ENCODE data around the gene TEX19. TPM values are rescaled to one million over a fixed set of nuclear protein-coding genes. Genes with fewer than 3 reads are reported as not detected.
A peak's percentile ranks its signal among the peaks of the same experiment; 100 is the strongest.

Gene TEX19, protein sequence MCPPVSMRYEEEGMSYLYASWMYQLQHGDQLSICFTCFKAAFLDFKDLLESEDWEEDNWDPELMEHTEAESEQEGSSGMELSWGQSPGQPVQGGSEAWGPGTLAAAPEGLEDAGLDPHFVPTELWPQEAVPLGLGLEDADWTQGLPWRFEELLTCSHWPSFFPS
- total RNA-seq (2014; rRNA removed; shearing (Covaris generic)): 0.10 and 1.1 TPM in 2 replicates

DNA sequence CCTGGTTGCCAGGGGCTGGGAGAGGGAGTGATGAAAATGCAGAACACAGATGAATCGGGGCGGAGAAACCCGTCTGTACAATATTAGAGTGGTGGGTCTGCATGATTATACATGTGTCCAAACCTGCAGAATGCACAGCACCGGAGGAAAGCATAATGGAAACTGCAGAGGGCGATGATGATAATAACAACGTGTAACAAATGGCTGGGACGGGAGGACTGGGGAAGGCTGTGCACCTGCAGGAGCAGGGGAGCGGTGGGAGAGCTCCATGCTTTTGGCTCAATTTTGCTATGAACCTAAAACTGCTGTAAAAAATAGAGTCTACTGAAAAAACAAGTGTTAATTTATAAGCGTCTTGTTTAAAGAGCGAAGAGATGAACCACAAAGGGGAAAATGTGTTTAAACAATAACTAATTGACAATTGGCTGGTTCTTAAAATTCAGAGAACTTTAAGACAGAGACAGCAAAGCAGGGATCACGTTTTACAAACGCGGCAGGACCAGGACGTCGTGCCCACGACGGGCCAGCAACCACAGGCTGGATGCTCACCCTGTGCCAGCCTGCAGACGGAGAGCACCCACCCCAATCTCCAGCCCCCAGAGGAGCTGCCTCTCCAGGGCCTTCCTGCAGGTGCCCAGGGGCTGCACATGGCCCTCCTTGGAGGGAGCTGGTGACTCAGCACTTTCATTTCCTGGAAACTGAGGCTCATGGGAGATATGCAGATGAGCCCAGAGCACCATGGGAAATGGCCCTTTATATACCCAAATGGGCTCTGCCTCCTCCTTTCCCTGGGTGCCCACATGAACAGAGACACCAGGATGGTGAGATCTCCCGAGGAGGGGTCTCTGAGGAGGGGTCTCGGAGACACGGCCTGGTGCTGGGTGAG lies at the start of gene TEX19:
TSS of gene TEX19 (plus strand) at position 783 of the 886 bp plus-strand sequence. CDS start 2,904 bp downstream, outside the sequence.
- peak; percentile 21 for DNase-seq (ENCODE audit: low spot score)

DNA sequence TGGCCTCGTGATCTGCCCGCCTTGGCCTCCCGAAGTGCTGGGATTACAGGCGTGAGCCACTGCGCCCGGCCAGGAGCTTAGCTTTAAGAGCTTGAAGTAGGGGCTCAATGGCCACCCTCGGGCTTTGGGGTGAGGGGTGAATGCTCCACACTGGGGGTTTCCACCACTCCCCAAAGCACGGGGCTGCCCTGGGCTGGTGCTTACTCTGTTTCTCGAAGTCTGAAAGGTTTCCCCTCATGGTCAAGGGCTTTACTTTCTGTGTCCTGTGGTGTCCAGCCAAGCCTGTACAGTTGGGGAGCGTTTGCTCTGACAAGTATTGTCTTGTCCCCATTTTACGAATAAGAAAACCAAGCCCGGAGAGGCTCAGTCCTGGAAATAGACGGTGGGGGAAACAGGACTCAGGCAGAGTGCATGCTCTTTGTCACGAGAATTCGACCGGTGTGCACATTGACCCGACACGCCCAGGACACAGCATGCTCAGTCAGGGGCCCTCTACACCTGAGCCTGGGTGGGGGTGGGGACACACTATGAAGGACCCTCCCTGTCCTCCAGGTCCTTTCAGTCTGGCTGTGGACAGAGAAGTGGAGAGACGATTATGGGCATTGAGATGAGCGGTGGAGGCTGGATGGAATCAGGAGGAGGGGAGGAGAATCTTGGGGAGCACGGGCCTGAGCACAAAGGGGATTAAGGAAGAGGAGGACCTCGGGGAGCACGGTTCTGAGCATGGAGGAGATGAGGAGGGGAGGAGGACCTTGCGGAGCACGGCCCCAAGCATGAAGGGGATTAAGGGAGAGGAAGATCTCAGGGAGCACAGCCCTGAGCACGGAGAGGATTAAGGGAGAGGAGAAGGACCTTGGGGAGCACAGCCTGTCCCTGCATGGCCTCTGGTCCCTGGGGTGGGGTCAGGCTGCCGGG lies 49.1 kb upstream of the TEX19 start:
- DNase-seq (ENCODE audit: low spot score): no peak

DNA sequence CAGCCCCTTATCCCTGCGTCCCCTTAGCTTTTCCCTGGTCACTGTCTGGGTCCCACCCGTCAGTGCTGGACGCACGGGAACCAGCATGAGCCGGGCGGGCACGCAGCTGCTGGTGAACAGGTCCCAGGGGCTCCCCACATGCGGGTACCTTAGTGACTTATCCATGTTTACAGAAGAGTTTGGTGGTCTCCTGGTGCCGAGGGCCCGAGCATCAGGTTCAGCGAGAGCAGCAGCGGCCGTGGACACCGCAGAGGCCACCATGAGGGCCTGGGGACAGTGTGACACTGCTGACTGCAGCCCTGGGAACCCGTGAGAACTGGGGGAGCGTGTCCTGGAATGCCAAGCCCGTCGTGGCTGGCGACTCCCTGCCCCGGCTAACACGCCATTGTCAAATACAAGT lies 48.2 kb upstream of the TEX19 start:
- DNase-seq (ENCODE audit: low spot score): no peak

- DNase-seq (ENCODE audit: low spot score): no peak
Observed at GRCh38 chr17:82311971-82312370, 47.1 kb upstream of the TEX19 start.

DNA sequence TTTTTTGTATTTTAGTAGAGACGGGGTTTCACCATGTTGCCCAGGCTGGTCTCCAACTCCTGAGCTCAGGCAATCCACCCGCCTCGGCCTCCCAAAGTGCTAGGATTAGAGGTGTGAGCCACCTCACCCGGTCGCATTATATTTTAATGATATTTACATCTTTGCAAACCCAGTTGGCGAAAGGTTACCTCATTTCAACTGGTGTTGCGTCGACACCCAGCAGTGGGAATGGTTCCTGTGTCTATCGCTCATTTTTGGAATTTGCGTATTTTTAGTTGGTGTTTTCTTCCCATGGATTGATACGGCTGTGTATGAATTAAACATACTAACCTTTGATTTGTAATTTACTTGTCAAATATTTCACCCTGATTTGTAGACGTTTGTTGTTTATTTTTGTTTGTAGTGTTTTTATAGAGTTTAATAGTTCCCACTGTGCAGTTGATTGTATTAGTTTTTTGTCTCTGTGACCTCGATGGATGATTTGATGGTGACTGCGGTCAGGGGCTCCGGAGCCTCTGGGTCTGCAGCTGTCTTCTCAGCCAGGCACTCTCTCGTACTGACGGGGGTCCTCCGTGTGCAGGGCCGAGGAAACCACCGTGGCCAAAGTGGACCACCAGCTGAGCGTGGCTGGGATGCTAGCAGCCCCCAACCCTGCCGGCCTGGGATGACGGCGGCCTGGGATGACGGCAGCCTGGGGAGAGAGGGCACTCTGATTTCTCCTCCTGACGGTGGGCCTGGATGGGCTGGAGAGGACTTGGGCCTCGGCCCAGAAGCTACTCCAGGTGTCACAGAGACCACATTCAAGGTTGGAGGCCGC lies 45.6 kb upstream of the TEX19 start:
- no peak for DNase-seq (ENCODE audit: low spot score)

- no peak for DNase-seq (ENCODE audit: low spot score)
Observed at GRCh38 chr17:82314012-82314726, 44.9 kb upstream of the TEX19 start.

GRCh38 chr17:82314727-82315605 lies 44.1 kb upstream of the TEX19 start:
- no peak for DNase-seq (ENCODE audit: low spot score)

GRCh38 chr17:82315703-82316358 lies 43.2 kb upstream of the TEX19 start:
- DNase-seq (ENCODE audit: low spot score): no peak

DNA sequence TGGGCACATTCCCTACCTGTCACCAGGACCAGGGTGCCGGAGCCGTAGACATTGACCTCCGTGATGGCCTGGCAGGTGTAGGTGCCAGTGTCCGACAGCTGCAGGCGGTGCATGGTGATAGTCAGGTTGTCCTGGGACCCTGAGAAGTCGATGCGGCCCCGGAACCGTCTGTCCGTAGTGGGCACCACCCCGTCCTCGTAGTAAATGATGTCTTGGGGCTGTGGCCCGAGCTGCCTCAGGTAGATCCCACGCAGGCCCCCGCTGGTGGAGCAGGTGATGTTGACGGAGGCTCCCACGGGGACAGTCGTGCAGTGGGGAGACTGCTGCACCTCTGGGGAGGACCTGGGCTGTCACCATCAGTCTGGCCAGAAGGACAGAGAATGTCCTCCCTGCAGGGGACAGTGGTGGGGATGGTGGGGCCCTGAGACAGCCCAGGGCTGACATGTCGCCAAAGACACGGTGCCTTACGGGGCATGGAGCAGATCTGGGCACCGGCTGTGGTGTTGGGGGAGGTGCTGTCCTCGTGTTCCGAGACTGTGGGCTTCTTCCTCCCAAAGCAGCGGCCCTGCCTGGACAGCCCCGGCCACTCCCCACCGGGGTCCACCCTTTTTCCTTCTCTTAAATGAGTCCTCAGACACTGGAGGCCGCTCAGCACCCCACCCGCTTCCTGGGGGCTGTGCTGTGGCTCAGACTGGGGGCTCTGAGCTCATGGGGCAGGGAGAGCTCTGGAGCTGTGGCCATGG lies 42.2 kb upstream of the TEX19 start:
- DNase-seq (ENCODE audit: low spot score): no peak

GRCh38 chr17:82317394-82318168 lies 41.5 kb upstream of the TEX19 start, which contains the start of gene CD7:
TSS of gene CD7 (minus strand) at chr17:82317608. CDS start at chr17:82317495, 113 bp downstream.
- DNase-seq (ENCODE audit: low spot score): no peak

GRCh38 chr17:82318169-82318498 lies 40.9 kb upstream of the TEX19 start:
- DNase-seq (ENCODE audit: low spot score): no peak

DNA sequence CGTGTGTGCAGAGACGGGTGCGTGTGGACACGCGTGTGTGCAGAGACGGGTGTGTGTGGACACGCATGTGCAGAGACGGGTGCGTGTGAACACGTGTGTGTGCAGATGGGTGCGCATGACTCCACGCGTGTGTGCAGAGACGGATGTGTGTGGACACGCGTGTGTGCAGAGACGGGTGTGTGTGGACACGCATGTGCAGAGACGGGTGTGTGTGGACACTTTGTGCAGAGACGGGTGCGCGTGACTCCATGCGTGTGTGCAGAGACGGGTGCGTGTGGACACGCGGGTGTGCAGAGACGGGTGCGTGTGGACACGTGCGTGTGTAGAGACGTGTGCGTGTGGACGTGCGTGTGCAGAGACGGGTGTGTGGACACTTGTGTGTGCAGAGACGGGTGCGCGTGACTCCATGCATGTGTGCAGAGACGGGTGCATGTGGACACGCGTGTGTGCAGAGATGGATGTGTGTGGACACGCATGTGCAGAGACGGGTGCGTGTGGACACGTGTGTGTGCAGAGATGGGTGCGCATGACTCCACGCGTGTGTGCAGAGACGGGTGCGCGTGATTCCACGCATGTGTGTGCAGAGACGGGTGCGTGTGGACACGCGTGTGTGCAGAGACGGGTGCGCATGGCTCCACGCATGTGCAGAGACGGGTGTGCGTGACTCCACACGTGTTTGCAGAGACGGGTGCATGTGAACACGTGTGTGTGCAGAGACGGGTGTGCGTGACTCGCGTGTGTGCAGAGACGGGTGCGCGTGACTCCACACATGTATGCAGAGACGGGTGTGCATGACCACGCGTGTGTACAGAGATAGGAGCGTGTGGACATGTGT lies 40.1 kb upstream of the TEX19 start:
- DNase-seq (ENCODE audit: low spot score): no peak

DNA sequence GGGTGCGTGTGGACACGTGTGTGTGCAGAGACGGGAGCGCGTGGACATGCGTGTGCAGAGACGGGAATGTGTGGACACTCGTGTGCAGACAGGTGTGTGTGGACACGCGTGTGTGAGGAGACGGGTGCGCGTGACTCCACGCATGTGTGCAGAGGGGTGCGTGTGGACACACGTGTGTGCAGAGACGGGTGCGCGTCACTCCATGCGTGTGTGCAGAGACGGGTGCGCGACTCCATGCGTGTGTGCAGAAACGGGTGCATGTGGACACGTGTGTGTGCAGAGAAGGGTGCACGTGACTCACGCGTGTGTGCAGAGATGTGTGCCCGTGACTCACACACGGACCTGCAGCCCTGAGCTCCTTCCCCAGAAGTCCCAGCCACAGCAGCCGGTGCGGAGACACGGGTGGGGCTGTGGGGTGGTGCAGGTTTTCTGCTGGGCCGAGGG lies 39.4 kb upstream of the TEX19 start:
- DNase-seq (ENCODE audit: low spot score): no peak

- no peak for DNase-seq (ENCODE audit: low spot score)
Observed at GRCh38 chr17:82320140-82320840, 38.8 kb upstream of the TEX19 start.

Data from HT-29 (cell line).